AG04450 (cell line): Measurements from ENCODE around the gene DHDDS. TPM values are rescaled to one million over a fixed set of nuclear protein-coding genes. Genes with fewer than 3 reads are reported as not detected.

Source experiments
- CTCF ChIA-PET: fragments of 300-600, 350-600 bp; formaldehyde crosslinking; extraction: SDS; loops from one replicate; lab custom pipeline; 2022; ENCODE audit warnings: antibody characterized with exemption, inconsistent platforms; lab: Charles Lee
- POLR2A ChIA-PET: fragments of 350-600 bp; formaldehyde crosslinking; extraction: SDS; loops from one replicate; lab custom pipeline; 2021; ENCODE audit warnings: antibody characterized with exemption, inconsistent platforms; lab: Yijun Ruan, JAX
- DNase-seq: peaks from one replicate; pipeline ENCODE4 v3.0.0-alpha.2; 2011; ENCODE audit warnings: low read depth, low spot score
- H3K27ac ChIP-seq: one replicate; pipeline ENCODE4 v1.5.1; 2012; ENCODE audit warnings: low read depth, low read length, control low read depth
- H3K27me3 ChIP-seq: one replicate; pipeline ENCODE4 v1.6.0; 2012; ENCODE audit warnings: low read length; ENCODE audit not compliant: control insufficient read depth, insufficient read depth
- H3K4me3 ChIP-seq: 2 replicates; pipeline ENCODE4 v1.5.1; 2011; ENCODE audit warnings: mild to moderate bottlenecking, low read depth, low read length, control low read depth
- H3K9me3 ChIP-seq: 2 replicates; pipeline ENCODE4 v1.5.1; 2012; ENCODE audit warnings: low read length; ENCODE audit not compliant: control insufficient read depth, insufficient read depth
- CTCF ChIP-seq: IDR thresholded peaks from 2 replicates; pipeline ENCODE4 v1.5.1; 2011; ENCODE audit warnings: low read depth, low read length, control low read depth, inconsistent platforms
- polyA plus RNA-seq: library from polyadenylated mRNA; depleted of rRNA; stranded (reverse); fragments of >200 nt; gene quantifications from 2 replicates; pipeline ENCODE4 v1.2.3, GENCODE V29; 2011; rRNA removed

The DHDDS gene
- polyA plus RNA-seq, 1 experiment, result 51.7 TPM

DNA sequence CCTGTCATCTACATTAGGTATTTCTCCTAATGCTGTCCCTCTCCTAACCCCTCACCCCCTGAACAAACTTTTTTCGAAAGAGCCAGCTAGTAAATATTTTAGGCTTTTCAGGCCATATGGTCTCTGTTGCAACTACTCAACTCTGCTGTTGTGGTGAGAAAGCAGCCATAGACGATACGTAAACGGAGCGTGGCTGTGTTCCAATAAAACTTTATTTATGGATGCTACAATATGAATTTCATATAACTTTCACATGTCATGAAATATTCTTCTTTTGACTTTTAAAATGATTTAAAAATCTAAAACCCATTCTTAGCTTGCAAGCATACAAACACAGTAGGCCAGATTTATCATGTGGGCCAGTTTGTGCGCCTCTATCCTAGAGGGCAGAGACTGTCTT lies 86.2 kb downstream of the DHDDS start:
- H3K27ac ChIP-seq, result no peak overlapping the region
- POLR2A ChIA-PET, result no interaction called here
- H3K9me3 ChIP-seq, result no peaks in the 10 kb centered on the region
- no peak for TF ChIP-seq CTCF
- H3K4me3 ChIP-seq, result no peak overlapping the region
- peaks cover 17% of the 10 kb centered on the region for H3K27me3 ChIP-seq
- CTCF ChIA-PET, result interaction anchor here (3.5 kb wide), 1 partner anchor 20 kb away, joined by 14 read pairs; no protein-coding TSS in a partner anchor
- no peak for DNase-seq

DNA sequence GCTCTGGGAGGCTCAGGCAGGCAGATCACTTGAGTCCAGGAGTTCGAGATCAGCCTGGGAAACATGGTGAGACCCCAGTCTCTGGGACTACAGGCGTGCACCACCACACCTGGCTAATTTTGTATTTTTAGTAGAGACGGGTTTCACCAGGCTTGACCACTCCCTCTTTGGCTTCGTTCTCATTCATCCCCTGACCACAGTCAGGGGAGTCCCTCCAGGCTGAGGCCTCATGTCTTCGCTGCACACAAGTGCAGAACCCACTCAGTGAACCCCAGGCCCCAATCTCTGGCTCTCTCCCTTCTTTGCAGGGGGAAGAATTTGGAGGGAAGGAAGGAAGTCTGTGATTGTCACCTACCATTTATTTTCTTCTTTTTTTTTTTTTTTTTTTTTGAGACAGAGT lies 88.2 kb downstream of the DHDDS start:
- POLR2A ChIA-PET, result no interaction called here
- DNase-seq, result no peak
- peaks cover 23% of the 10 kb centered on the region for H3K27me3 ChIP-seq
- no peak overlapping the region for H3K4me3 ChIP-seq
- H3K9me3 ChIP-seq, result no peaks in the 10 kb centered on the region
- CTCF ChIA-PET, result no interaction called here
- no peak for TF ChIP-seq CTCF
- H3K27ac ChIP-seq, result no peak overlapping the region

Other genes starting within 250 kb of the DHDDS start
- not detected in 2 replicates for gene CATSPER4, start 241.7 kb upstream of the DHDDS start, polyA plus RNA-seq
- 5.7 and 5.8 TPM in 2 replicates for gene CEP85, start 198.1 kb upstream of the DHDDS start, polyA plus RNA-seq
- gene SH3BGRL3, start 152.2 kb upstream of the DHDDS start, polyA plus RNA-seq, result 307 and 326 TPM in 2 replicates
- gene UBXN11, start 125.7 kb upstream of the DHDDS start, polyA plus RNA-seq, result 6.1 and 7.0 TPM in 2 replicates
- not detected in 2 replicates for gene CD52, start 114.4 kb upstream of the DHDDS start, polyA plus RNA-seq
- not detected in 2 replicates for gene CRYBG2, start 78.2 kb upstream of the DHDDS start, polyA plus RNA-seq
- gene ZNF683, start 59.6 kb upstream of the DHDDS start, polyA plus RNA-seq, result not detected in 2 replicates
- gene LIN28A, start 21.5 kb upstream of the DHDDS start, polyA plus RNA-seq, result not detected in 2 replicates
- gene HMGN2, start 40.1 kb downstream of the DHDDS start, polyA plus RNA-seq, result 276 and 278 TPM in 2 replicates
- gene RPS6KA1, start 97.4 kb downstream of the DHDDS start, polyA plus RNA-seq, result 2.8 and 3.4 TPM in 2 replicates